ENCODE data around the gene SHB.

DNA sequence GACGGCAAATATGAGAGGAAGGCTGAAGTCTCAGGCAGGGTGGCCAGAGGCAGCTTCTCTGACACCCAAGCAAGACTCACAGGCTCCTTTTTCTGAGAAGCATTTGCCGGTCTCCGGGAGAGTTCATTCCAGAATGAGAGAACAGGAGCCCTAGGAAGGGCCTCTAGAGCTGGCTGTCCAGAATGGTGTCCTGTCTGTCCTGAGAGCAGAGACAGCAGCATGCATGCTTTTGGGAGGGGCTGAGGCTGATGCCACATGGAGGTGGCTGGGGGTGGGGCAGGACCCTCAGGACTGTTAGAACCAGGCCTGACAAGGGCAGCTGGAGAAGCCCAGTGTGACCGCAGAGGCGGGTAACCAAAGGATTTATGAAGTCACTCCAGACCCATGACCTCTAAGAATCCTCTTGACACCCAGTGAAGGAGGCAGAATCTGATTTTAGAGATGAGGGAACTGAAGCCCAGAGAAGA is 60.0 kb downstream of the SHB start:
- TF ChIP-seq, protein P1, sequence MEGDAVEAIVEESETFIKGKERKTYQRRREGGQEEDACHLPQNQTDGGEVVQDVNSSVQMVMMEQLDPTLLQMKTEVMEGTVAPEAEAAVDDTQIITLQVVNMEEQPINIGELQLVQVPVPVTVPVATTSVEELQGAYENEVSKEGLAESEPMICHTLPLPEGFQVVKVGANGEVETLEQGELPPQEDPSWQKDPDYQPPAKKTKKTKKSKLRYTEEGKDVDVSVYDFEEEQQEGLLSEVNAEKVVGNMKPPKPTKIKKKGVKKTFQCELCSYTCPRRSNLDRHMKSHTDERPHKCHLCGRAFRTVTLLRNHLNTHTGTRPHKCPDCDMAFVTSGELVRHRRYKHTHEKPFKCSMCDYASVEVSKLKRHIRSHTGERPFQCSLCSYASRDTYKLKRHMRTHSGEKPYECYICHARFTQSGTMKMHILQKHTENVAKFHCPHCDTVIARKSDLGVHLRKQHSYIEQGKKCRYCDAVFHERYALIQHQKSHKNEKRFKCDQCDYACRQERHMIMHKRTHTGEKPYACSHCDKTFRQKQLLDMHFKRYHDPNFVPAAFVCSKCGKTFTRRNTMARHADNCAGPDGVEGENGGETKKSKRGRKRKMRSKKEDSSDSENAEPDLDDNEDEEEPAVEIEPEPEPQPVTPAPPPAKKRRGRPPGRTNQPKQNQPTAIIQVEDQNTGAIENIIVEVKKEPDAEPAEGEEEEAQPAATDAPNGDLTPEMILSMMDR (IDR thresholded peaks at IDR 0.05), result no peak
- TF ChIP-seq EP300 (IDR thresholded peaks at IDR 0.05) (no peak), POLR2A (IDR thresholded peaks at IDR 0.05) (no peak)
